ENCODE results near the gene TEX51.
A peak's percentile ranks its signal among the peaks of the same experiment; 100 is the strongest.

TEX51 gene

DNA sequence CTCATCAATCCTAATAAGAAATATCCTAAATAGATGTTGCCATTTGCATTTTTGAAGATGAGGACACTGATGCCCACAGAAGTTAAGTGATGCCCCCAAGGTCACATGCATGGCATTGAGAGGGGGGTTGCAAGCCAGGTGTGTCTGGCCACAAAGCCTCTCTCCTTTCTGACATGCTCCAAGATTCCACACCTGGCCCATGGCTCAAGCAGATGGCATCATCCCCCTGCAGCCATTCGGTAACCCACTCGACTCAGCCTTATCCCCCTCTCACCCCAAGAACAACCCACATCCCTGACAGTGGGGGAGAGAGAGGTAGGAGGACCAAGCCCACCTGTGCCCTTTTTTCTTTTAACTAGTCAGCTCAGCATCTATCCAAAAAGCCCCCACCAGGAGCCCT lies 16.5 kb upstream of the TEX51 start:
- no peaks in the 10 kb centered on the region for H3K36me3 ChIP-seq (ENCODE audit: control insufficient read depth in 2 of 2, insufficient read depth in 1 of 2, low read length in 2 of 2)

DNA sequence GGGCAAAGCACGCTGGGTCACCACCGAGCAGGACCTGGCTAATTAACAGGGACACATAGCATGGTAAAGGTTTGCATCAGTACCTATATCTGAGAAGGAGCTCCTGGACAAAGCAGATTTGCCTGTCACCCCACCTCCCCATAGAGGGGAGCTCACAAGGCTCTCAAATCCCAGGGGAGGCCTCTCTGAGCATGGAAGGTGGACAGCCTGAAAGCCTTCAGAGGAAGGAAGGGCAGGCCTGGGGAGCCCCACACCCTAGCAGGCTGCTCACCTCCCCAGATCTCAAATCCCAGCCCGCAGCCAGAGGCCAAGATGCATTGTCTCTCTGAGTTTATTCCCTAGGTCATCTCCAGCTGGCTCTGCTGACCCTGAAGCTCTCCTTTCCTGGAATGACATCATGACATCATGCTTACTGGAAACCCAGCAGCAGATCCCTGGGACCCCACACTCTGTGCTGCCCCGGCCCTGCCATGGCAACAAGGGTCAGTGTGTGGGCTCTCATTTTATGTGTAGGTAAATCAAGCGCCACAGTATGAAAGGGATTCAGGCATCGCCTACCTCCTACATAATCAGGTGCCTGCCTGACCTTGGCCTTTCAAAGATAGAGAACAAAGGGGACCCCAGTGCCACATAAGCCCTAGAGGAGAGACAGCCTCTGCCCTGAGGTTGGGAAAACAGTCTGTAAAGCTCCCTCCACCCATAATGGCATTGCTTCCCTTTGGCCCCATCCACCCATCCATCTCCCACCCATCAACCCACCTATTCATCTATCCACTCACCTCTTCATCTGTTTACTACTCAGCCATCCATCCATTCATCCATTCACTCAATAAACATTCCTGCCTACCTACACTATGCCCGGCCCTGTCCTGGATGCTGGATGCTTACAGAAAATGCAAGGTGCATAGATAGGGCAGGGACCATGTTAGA lies 15.7 kb upstream of the TEX51 start:
- ChIA-PET POLR2A (no interaction called here), CTCF (interaction anchor here (1.2 kb wide), 1 partner anchor 14 kb away, joined by 3 read pairs; no protein-coding TSS in a partner anchor)
- no peaks in the 10 kb centered on the region for H3K4me1 ChIP-seq (ENCODE audit: control insufficient read depth, insufficient read depth, low read length)
- no peak overlapping the region for H3K4me3 ChIP-seq (ENCODE audit: low read depth, low read length)
- H3K9me3 ChIP-seq (ENCODE audit: control insufficient read depth, insufficient read depth, low read depth, low read length), result no peaks in the 10 kb centered on the region
- no peak overlapping the region for H3K27ac ChIP-seq (ENCODE audit: extremely low read depth, low read depth, low read length)
- TF ChIP-seq ZNF366 (tag by site-specific recombination; conservative IDR thresholded peaks at IDR 0.05) (no peak), EGR2 (tag by site-specific recombination; IDR thresholded peaks at IDR 0.05; ENCODE audit: low read depth) (peak; percentile 75)
- no peaks in the 10 kb centered on the region for H3K36me3 ChIP-seq (ENCODE audit: control insufficient read depth in 2 of 2, insufficient read depth in 1 of 2, low read length in 2 of 2)

More for the DNA sequence above, 16.5 kb upstream of the TEX51 start:
- ChIA-PET CTCF (no interaction called here), POLR2A (no interaction called here)
- TF ChIP-seq GLI4 (tag by site-specific recombination; IDR thresholded peaks at IDR 0.05) (no peak), SP2 (tag by site-specific recombination; IDR thresholded peaks at IDR 0.05) (no peak), ZNF354C (tag by site-specific recombination; IDR thresholded peaks at IDR 0.05; ENCODE audit: borderline replicate concordance, low read depth) (no peak), TSHZ1 (tag by site-specific recombination; IDR thresholded peaks at IDR 0.05; ENCODE audit: borderline replicate concordance) (no peak), ZNF10 (tag by site-specific recombination; IDR thresholded peaks at IDR 0.05) (no peak)
- TF ChIP-seq, protein P1, sequence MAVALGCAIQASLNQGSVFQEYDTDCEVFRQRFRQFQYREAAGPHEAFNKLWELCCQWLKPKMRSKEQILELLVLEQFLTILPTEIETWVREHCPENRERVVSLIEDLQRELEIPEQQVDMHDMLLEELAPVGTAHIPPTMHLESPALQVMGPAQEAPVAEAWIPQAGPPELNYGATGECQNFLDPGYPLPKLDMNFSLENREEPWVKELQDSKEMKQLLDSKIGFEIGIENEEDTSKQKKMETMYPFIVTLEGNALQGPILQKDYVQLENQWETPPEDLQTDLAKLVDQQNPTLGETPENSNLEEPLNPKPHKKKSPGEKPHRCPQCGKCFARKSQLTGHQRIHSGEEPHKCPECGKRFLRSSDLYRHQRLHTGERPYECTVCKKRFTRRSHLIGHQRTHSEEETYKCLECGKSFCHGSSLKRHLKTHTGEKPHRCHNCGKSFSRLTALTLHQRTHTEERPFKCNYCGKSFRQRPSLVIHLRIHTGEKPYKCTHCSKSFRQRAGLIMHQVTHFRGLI (tag by site-specific recombination; IDR thresholded peaks at IDR 0.05), result no peak
- TF ChIP-seq, protein P2, sequence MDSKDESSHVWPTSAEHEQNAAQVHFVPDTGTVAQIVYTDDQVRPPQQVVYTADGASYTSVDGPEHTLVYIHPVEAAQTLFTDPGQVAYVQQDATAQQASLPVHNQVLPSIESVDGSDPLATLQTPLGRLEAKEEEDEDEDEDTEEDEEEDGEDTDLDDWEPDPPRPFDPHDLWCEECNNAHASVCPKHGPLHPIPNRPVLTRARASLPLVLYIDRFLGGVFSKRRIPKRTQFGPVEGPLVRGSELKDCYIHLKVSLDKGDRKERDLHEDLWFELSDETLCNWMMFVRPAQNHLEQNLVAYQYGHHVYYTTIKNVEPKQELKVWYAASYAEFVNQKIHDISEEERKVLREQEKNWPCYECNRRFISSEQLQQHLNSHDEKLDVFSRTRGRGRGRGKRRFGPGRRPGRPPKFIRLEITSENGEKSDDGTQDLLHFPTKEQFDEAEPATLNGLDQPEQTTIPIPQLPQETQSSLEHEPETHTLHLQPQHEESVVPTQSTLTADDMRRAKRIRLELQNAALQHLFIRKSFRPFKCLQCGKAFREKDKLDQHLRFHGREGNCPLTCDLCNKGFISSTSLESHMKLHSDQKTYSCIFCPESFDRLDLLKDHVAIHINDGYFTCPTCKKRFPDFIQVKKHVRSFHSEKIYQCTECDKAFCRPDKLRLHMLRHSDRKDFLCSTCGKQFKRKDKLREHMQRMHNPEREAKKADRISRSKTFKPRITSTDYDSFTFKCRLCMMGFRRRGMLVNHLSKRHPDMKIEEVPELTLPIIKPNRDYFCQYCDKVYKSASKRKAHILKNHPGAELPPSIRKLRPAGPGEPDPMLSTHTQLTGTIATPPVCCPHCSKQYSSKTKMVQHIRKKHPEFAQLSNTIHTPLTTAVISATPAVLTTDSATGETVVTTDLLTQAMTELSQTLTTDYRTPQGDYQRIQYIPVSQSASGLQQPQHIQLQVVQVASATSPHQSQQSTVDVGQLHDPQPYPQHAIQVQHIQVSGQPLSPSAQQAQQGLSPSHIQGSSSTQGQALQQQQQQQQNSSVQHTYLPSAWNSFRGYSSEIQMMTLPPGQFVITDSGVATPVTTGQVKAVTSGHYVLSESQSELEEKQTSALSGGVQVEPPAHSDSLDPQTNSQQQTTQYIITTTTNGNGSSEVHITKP (tag by site-specific recombination; IDR thresholded peaks at IDR 0.05), result no peak
- H3K27ac ChIP-seq (ENCODE audit: extremely low read depth, low read depth, low read length), result no peak overlapping the region
- no peaks in the 10 kb centered on the region for H3K9me3 ChIP-seq (ENCODE audit: control insufficient read depth, insufficient read depth, low read depth, low read length)
- H3K4me1 ChIP-seq (ENCODE audit: control insufficient read depth, insufficient read depth, low read length), result no peaks in the 10 kb centered on the region
- H3K4me3 ChIP-seq (ENCODE audit: low read depth, low read length), result no peak overlapping the region

- POLR2A ChIA-PET, result no interaction called here
- no peaks in the 10 kb centered on the region for H3K9me3 ChIP-seq (ENCODE audit: control insufficient read depth, insufficient read depth, low read depth, low read length)
- no peak overlapping the region for H3K27ac ChIP-seq (ENCODE audit: extremely low read depth, low read depth, low read length)
- no peak overlapping the region for H3K4me3 ChIP-seq (ENCODE audit: low read depth, low read length)
- no peaks in the 10 kb centered on the region for H3K36me3 ChIP-seq (ENCODE audit: control insufficient read depth in 2 of 2, insufficient read depth in 1 of 2, low read length in 2 of 2)
- no peaks in the 10 kb centered on the region for H3K4me1 ChIP-seq (ENCODE audit: control insufficient read depth, insufficient read depth, low read length)
- CTCF ChIA-PET, result interaction anchor here (1.2 kb wide), 1 partner anchor 15 kb away, joined by 3 read pairs; no protein-coding TSS in a partner anchor
- TF ChIP-seq ZIC2 (tag by site-specific recombination; IDR thresholded peaks at IDR 0.05), result no peak
- TF ChIP-seq, protein P3, sequence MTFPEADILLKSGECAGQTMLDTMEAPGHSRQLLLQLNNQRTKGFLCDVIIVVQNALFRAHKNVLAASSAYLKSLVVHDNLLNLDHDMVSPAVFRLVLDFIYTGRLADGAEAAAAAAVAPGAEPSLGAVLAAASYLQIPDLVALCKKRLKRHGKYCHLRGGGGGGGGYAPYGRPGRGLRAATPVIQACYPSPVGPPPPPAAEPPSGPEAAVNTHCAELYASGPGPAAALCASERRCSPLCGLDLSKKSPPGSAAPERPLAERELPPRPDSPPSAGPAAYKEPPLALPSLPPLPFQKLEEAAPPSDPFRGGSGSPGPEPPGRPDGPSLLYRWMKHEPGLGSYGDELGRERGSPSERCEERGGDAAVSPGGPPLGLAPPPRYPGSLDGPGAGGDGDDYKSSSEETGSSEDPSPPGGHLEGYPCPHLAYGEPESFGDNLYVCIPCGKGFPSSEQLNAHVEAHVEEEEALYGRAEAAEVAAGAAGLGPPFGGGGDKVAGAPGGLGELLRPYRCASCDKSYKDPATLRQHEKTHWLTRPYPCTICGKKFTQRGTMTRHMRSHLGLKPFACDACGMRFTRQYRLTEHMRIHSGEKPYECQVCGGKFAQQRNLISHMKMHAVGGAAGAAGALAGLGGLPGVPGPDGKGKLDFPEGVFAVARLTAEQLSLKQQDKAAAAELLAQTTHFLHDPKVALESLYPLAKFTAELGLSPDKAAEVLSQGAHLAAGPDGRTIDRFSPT (tag by site-specific recombination; IDR thresholded peaks at IDR 0.05), result no peak
- no peak for TF ChIP-seq ZBTB20 (tag by site-specific recombination; IDR thresholded peaks at IDR 0.05)
- TF ChIP-seq PRDM1 (tag by site-specific recombination; IDR thresholded peaks at IDR 0.05), result no peak
- TF ChIP-seq MEIS1 (CRISPR knock-in tag; IDR thresholded peaks at IDR 0.05; ENCODE audit: borderline replicate concordance), result no peak
- no peak for TF ChIP-seq ZNF350 (tag by site-specific recombination; IDR thresholded peaks at IDR 0.05)
- TF ChIP-seq ZNF707 (tag by site-specific recombination; IDR thresholded peaks at IDR 0.05), result no peak
- no peak for TF ChIP-seq CTCF (tag by site-specific recombination; IDR thresholded peaks at IDR 0.05)
Observed at GRCh38 chr2:126883666-126884040, 15.0 kb upstream of the TEX51 start.

Data from HEK293 (cell line).